H9 (cell line): ENCODE data around the gene CREB3L2. TPM values are rescaled to one million over a fixed set of nuclear protein-coding genes. Genes with fewer than 3 reads are reported as not detected.

Experiments
- DNase-seq: peaks from one replicate; pipeline ENCODE4 v3.0.0-alpha.2; 2017
- H2AFZ ChIP-seq: one replicate; pipeline ENCODE4 v1.6.1; 2013; ENCODE audit warnings: mild to moderate bottlenecking, low read length, control low read depth, moderate library complexity
- H2AK5ac ChIP-seq: 2 replicates; pipeline ENCODE4 v1.6.1; 2013; ENCODE audit warnings: low read length, control low read depth, mixed read lengths; ENCODE audit not compliant: insufficient read length
- H2BK120ac ChIP-seq: one replicate; pipeline ENCODE4 v1.6.1; 2013; ENCODE audit warnings: low read depth, mild to moderate bottlenecking, low read length, control low read depth, inconsistent platforms; ENCODE audit not compliant: poor library complexity, severe bottlenecking
- H2BK12ac ChIP-seq: 2 replicates; pipeline ENCODE4 v1.6.1; 2013; ENCODE audit warnings: low read length, control low read depth, mixed read lengths, low read depth; ENCODE audit not compliant: insufficient read length
- H2BK15ac ChIP-seq: 2 replicates; pipeline ENCODE4 v1.6.1; 2013; ENCODE audit warnings: low read depth, low read length, control low read depth
- H2BK20ac ChIP-seq: one replicate; pipeline ENCODE4 v1.6.1; 2013; ENCODE audit warnings: low read depth, mild to moderate bottlenecking, low read length, control low read depth, inconsistent platforms; ENCODE audit not compliant: poor library complexity, severe bottlenecking
- H2BK5ac ChIP-seq: 2 replicates; pipeline ENCODE4 v1.6.1; 2013; ENCODE audit warnings: low read length, control low read depth, mixed read lengths; ENCODE audit not compliant: insufficient read length
- H3K14ac ChIP-seq: 2 replicates; pipeline ENCODE4 v1.6.1; 2013; ENCODE audit warnings: low read length, control low read depth; ENCODE audit not compliant: insufficient read depth
- H3K18ac ChIP-seq: 2 replicates; pipeline ENCODE4 v1.6.1; 2013; ENCODE audit warnings: low read depth, mild to moderate bottlenecking, mixed read lengths, low read length, control low read depth; ENCODE audit not compliant: insufficient read length
- H3K23ac ChIP-seq: 2 replicates; pipeline ENCODE4 v1.6.1; 2013; ENCODE audit warnings: low read length, control low read depth, mixed read lengths, low read depth; ENCODE audit not compliant: insufficient read length
- H3K23me2 ChIP-seq: 2 replicates; pipeline ENCODE4 v1.6.1; 2013; ENCODE audit warnings: low read depth, mild to moderate bottlenecking, mixed read lengths, low read length, control low read depth; ENCODE audit not compliant: insufficient read length, poor library complexity, severe bottlenecking
- H3K27ac ChIP-seq: 2 replicates; pipeline ENCODE4 v1.5.1; 2013; ENCODE audit warnings: low read length, control low read depth, mixed read lengths, low read depth; ENCODE audit not compliant: insufficient read length
- H3K27me3 ChIP-seq: 2 replicates; pipeline ENCODE4 v1.6.1; 2013; ENCODE audit warnings: low read length, control low read depth, inconsistent platforms; ENCODE audit not compliant: insufficient read depth
- H3K4ac ChIP-seq: 2 replicates; pipeline ENCODE4 v1.6.1; 2013; ENCODE audit warnings: low read depth, mild to moderate bottlenecking, control low read depth, inconsistent platforms, low read length, moderate library complexity
- H3K4me1 ChIP-seq: 2 replicates; pipeline ENCODE4 v1.6.1; 2013; ENCODE audit warnings: low read length, control low read depth, inconsistent platforms; ENCODE audit not compliant: insufficient read depth
- H3K4me2 ChIP-seq: 2 replicates; pipeline ENCODE4 v1.6.1; 2013; ENCODE audit warnings: low read length, control low read depth, mixed read lengths; ENCODE audit not compliant: insufficient read length, insufficient read depth
- H3K56ac ChIP-seq: 2 replicates; pipeline ENCODE4 v1.6.1; 2013; ENCODE audit warnings: low read depth, mild to moderate bottlenecking, mixed read lengths, low read length, control low read depth; ENCODE audit not compliant: insufficient read length
- H3K79me1 ChIP-seq: 2 replicates; pipeline ENCODE4 v1.6.1; 2013; ENCODE audit warnings: low read depth, mild to moderate bottlenecking, moderate library complexity, low read length, control low read depth, inconsistent platforms; ENCODE audit not compliant: insufficient read depth, poor library complexity, severe bottlenecking
- H3K79me2 ChIP-seq: 2 replicates; pipeline ENCODE4 v1.6.1; 2013; ENCODE audit warnings: low read length, control low read depth, inconsistent platforms; ENCODE audit not compliant: insufficient read depth
- H3K9ac ChIP-seq: 2 replicates; pipeline ENCODE4 v1.6.1; 2013; ENCODE audit warnings: low read length, control low read depth, mixed read lengths; ENCODE audit not compliant: insufficient read length; ENCODE audit errors: extremely low read depth
- H3K9me3 ChIP-seq: one replicate; pipeline ENCODE4 v1.6.1; 2013; ENCODE audit warnings: low read depth, low read length, inconsistent platforms; ENCODE audit not compliant: control insufficient read depth
- H3T11ph ChIP-seq: one replicate; pipeline ENCODE4 v1.6.1; 2013; ENCODE audit warnings: mild to moderate bottlenecking, low read length, control low read depth, inconsistent platforms
- H4K20me1 ChIP-seq: one replicate; pipeline ENCODE4 v1.6.1; 2013; ENCODE audit not compliant: control insufficient read depth, insufficient read length, insufficient read depth
- H4K5ac ChIP-seq: 2 replicates; pipeline ENCODE4 v1.6.1; 2013; ENCODE audit warnings: low read depth, mild to moderate bottlenecking, mixed read lengths, low read length, control low read depth; ENCODE audit not compliant: insufficient read length
- H4K8ac ChIP-seq: replicated peaks from 2 replicates; pipeline ENCODE4 v1.6.1; 2013; ENCODE audit warnings: low read length, control low read depth, mixed read lengths, low read depth; ENCODE audit not compliant: insufficient read length
- H4K91ac ChIP-seq: 2 replicates; pipeline ENCODE4 v1.6.1; 2013; ENCODE audit warnings: low read depth, mild to moderate bottlenecking, moderate library complexity, mixed read lengths, low read length, control low read depth; ENCODE audit not compliant: insufficient read length
- H3K27ac Mint-ChIP-seq, 3 experiments: 2 replicates in 2 of 3; 3 replicates in 1 of 3; pipeline ENCODE4 v1.8.0; 2020 to 2021; ENCODE audit warnings: mixed read lengths in 3 of 3, mild to moderate bottlenecking in 1 of 3, moderate library complexity in 1 of 3
- H3K27me3 Mint-ChIP-seq: 2 replicates; pipeline ENCODE4 v1.8.0; 2021; ENCODE audit warnings: low read depth, mild to moderate bottlenecking, moderate library complexity, mixed read lengths
- H3K36me3 Mint-ChIP-seq, 3 experiments: 2 replicates in 2 of 3; 3 replicates in 1 of 3; pipeline ENCODE4 v1.8.0; 2020 to 2021; ENCODE audit warnings: low read depth in 3 of 3, mixed read lengths in 3 of 3; ENCODE audit not compliant: insufficient read depth in 1 of 3
- H3K4me1 Mint-ChIP-seq, 2 experiments: 2 replicates each; pipeline ENCODE4 v1.8.0; 2020; ENCODE audit warnings: mixed read lengths in 2 of 2
- H3K4me3 Mint-ChIP-seq, 2 experiments: 2 replicates in 1 of 2; 3 replicates in 1 of 2; pipeline ENCODE4 v1.8.0; 2020 to 2021; ENCODE audit warnings: mild to moderate bottlenecking in 2 of 2, mixed read lengths in 2 of 2, moderate library complexity in 1 of 2
- H3K9me3 Mint-ChIP-seq, 2 experiments: 2 replicates in 1 of 2; 3 replicates in 1 of 2; pipeline ENCODE4 v1.8.0; 2020; ENCODE audit warnings: mild to moderate bottlenecking in 2 of 2, mixed read lengths in 2 of 2, moderate library complexity in 1 of 2
- CTCF ChIP-seq: fragments of 200-600 bp; sonication (generic); conservative IDR thresholded peaks from 3 replicates; pipeline ENCODE4 v1.8.0; 2021; ENCODE audit warnings: antibody characterized with exemption, mild to moderate bottlenecking
- WGBS: extraction: QIAGEN DNeasy Blood & Tissue Kit; methylation state at CpG from one replicate; pipeline ENCODE4 v1.1.7; 2013; ENCODE audit warnings: missing lambda C conversion rate, low lambda C conversion rate, mixed read lengths; ENCODE audit not compliant: insufficient read length; ENCODE audit errors: extremely low coverage; 5-methylcytosine and 5-hydroxymethylcytosine counted together
- total RNA-seq: library from RNA; stranded (reverse); gene quantifications from 2 replicates; pipeline ENCODE4 v1.2.1, GENCODE V29; 2021

Gene CREB3L2
- total RNA-seq, 1 experiment from 2014 or later: 60.7 TPM

- peak overlapping the region; percentile 40 to 88 (median 85); a peak in 6 of 7 replicates for H3K27ac Mint-ChIP-seq
- WGBS: no CpG with 5 or more reads among the region's 1 CpG
- Histone ChIP-seq H3K9me3 (no peaks in the 10 kb centered on the region), H2BK15ac (no peak overlapping the region), H3K27ac (no peak overlapping the region), H3K9ac (no peak overlapping the region), H3K23me2 (no peaks in the 10 kb centered on the region), H3K4me2 (no peak overlapping the region), H2BK5ac (no peak overlapping the region), H3K18ac (no peak overlapping the region), H3K23ac (no peak overlapping the region), H3K4me1 (peaks cover 7% of the 10 kb centered on the region), H3K56ac (no peak overlapping the region), H2BK120ac (no peak overlapping the region), H4K8ac (no peak overlapping the region), H3K79me2 (peaks cover 2% of the 10 kb centered on the region; the same call in 1 of the 2 replicates), H4K5ac (no peak overlapping the region), H4K20me1 (no peaks in the 10 kb centered on the region), H2AK5ac (no peak overlapping the region), H3K27me3 (no peaks in the 10 kb centered on the region), H4K91ac (no peak overlapping the region), H3K14ac (no peak overlapping the region), H3K4ac (no peak overlapping the region), H3T11ph (no peak overlapping the region), H3K79me1 (peaks cover 3% of the 10 kb centered on the region), H2AFZ (no peak overlapping the region), H2BK12ac (no peak overlapping the region), H2BK20ac (no peak overlapping the region)
- H3K27me3 Mint-ChIP-seq: no peaks in the 10 kb centered on the region
- no peak for DNase-seq
- peaks cover 5 to 9% of the 10 kb centered on the region in 2 experiments; a peak in 4 of 5 replicates for H3K9me3 Mint-ChIP-seq
- H3K4me3 Mint-ChIP-seq: no peak overlapping the region
- peaks cover 34 to 39% of the 10 kb centered on the region in 2 experiments for H3K4me1 Mint-ChIP-seq
- TF ChIP-seq CTCF: no peak
- H3K36me3 Mint-ChIP-seq: peaks cover 28 to 53% (median 43%) of the 10 kb centered on the region in 3 experiments
These were observed 81.9 kb downstream of the CREB3L2 start for GRCh38 chr7:137919987-137920386.
